Adrenal gland (tissue), 12 donors: ENCODE data around the gene VWCE. TPM values are rescaled to one million over a fixed set of nuclear protein-coding genes. Genes with fewer than 3 reads are reported as not detected.
A peak's percentile ranks its signal among the peaks of the same experiment; 100 is the strongest.

ENCODE experiments used
- DNase-seq, 7 donors: peaks; one replicate each; pipeline ENCODE4 v3.0.0-alpha.2; 2019 to 2020
- H3K27ac ChIP-seq, 5 donors: fragments of 200-600 bp; sonication (generic) in 4 of 5; 1 replicate in 3 of 5; 2 replicates in 2 of 5; pipeline versions ENCODE4 v1.5.1 to v1.8.0; 2016 to 2020; ENCODE audit warnings: mild to moderate bottlenecking in 1 of 5
- H3K27me3 ChIP-seq: fragments of 200-600 bp; 2 replicates; pipeline ENCODE4 v1.8.0; 2021
- H3K36me3 ChIP-seq, 2 donors: fragments of 200-600 bp; replicated peaks in 1 of 2; 1 replicate in 1 of 2; 2 replicates in 1 of 2; pipeline versions ENCODE4 v1.5.1 to v1.8.0; 2018 to 2022
- H3K4me1 ChIP-seq, 2 donors: fragments of 200-600 bp; replicated peaks in 1 of 2; 1 replicate in 1 of 2; 2 replicates in 1 of 2; pipeline versions ENCODE4 v1.5.1 to v1.8.0; 2018 to 2021
- H3K4me3 ChIP-seq, 4 donors: fragments of 200-600 bp; sonication (generic) in 3 of 4; one replicate each; pipeline ENCODE4 v1.5.1; 2016 to 2018
- H3K9me3 ChIP-seq, 3 donors: fragments of 200-600 bp; sonication (generic) in 1 of 3; replicated peaks in 1 of 3; 1 replicate in 2 of 3; 2 replicates in 1 of 3; pipeline versions ENCODE4 v1.5.1 to v1.8.0; 2016 to 2021
- POLR2A ChIP-seq, 2 donors: fragments of 450-650 bp; IDR thresholded peaks; one replicate each; pipeline ENCODE4 v1.6.1; 2017; ENCODE audit warnings: antibody characterized with exemption in 2 of 2, mild to moderate bottlenecking in 2 of 2, moderate library complexity in 1 of 2
- WGBS, 4 donors: extraction: QIAGEN DNeasy Blood & Tissue Kit in 2 of 4; methylation state at CpG; one replicate each; pipeline versions ENCODE4 v1.1.5 to v1.1.7; 2013 to 2017; 5-methylcytosine and 5-hydroxymethylcytosine counted together
- intact Hi-C, 2 donors: fragments of 100-400 bp; cut with DNase I; formaldehyde crosslinking; loops; one replicate each; pipeline versions ENCODE4 v1.14.1 to v1.15.0; 2022 to 2023
- polyA plus RNA-seq, 3 donors: library from polyadenylated mRNA; stranded (reverse); fragments of 200-250 nt in 2 of 3; fragments of 350-450 nt in 1 of 3; fragmentation: Illumina TruSeq in 1 of 3; extraction: RNeasy Lipid Tissue Mini Kit (QIAGEN cat#74804) in 1 of 3; gene quantifications; one replicate each; pipeline ENCODE4 v1.2.3, GENCODE V29; 2013 to 2014
- total RNA-seq, 9 donors: library from RNA; depleted of rRNA in 4 of 9; stranded (reverse); fragments of >200 nt in 4 of 9; fragments of 120-200 nt in 1 of 9; fragmentation: NEBNext Ultra II Directional in 1 of 9; extraction: Animal tissue kit (Norgen Biotek cat#: 25700) in 1 of 9; gene quantifications; one replicate each; pipeline versions ENCODE4 v1.1.0 to v1.2.4, GENCODE V29; 2013 to 2023
- TF ChIP-seq, protein P1 (sequence below), 6 experiments: fragments of 450-650 bp in 4 of 6; fragments of 200-600 bp in 2 of 6; sonication (generic) in 1 of 6; IDR thresholded peaks; 1 replicate in 5 of 6; 2 replicates in 1 of 6; pipeline versions ENCODE4 v1.5.1 to v1.8.0; 2016 to 2021; ENCODE audit warnings: antibody characterized with exemption in 6 of 6, mild to moderate bottlenecking in 2 of 6, moderate library complexity in 1 of 6
- donor health status: healthy with polysubstance abuse.
- donor health status: Bipolar disorder and iron deficiency.
- donor health status: DM: yes; HTN: yes; CAD: no.
- donor health status: DM: no; HTN: no; CAD: no.
- donor health status: DM: no; HTN: no; CAD: no.
- donor health status: DM: yes; HTN: yes; CAD: no.

VWCE gene
- total and polyA plus RNA-seq, 12 donors = 0.55 to 5.8 (median 2.5) TPM

DNA sequence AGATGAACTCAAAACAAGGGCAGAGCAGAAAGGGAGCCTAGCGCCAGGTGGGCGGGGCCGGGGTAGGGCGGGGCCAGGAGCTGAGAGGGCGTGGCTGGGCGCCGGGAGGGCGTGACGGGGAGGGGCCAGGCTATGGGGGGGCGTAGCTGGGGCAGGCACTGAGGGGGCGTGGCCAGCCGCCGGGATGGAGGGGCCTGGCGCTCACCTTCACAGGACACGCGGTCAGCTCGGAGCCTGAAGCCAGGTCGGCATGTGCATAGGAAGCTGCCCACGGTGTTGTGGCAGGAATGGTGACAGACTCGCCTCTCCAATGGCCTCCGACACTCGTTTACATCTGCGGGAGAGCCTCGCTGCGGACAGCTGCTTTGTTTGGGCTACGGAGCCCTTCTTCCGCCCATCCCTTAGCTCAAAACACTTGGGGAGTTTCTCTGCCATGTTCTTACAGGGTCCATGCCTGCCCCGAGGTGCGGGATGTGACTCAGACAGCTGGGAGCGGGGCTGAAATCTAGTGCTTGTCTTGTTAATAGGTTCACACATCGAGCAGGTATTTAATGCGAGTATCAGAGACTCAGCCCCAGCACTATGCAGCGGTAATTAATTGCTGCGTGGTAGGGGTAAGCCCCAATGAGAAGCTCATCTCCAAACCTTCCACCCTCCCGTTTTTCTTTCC, 13.4 kb downstream of the VWCE start:
- TF ChIP-seq, protein P1, sequence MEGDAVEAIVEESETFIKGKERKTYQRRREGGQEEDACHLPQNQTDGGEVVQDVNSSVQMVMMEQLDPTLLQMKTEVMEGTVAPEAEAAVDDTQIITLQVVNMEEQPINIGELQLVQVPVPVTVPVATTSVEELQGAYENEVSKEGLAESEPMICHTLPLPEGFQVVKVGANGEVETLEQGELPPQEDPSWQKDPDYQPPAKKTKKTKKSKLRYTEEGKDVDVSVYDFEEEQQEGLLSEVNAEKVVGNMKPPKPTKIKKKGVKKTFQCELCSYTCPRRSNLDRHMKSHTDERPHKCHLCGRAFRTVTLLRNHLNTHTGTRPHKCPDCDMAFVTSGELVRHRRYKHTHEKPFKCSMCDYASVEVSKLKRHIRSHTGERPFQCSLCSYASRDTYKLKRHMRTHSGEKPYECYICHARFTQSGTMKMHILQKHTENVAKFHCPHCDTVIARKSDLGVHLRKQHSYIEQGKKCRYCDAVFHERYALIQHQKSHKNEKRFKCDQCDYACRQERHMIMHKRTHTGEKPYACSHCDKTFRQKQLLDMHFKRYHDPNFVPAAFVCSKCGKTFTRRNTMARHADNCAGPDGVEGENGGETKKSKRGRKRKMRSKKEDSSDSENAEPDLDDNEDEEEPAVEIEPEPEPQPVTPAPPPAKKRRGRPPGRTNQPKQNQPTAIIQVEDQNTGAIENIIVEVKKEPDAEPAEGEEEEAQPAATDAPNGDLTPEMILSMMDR (IDR thresholded peaks at IDR 0.05) = no peak
- TF ChIP-seq POLR2A (IDR thresholded peaks at IDR 0.05) = no peak
- Histone ChIP-seq H3K9me3 (no peaks in the 10 kb centered on the region), H3K36me3 (no peaks in the 10 kb centered on the region), H3K27ac (no peak overlapping the region), H3K27me3 (no peaks in the 10 kb centered on the region), H3K4me1 (no peaks in the 10 kb centered on the region), H3K4me3 (peak overlapping the region in 1 of 4 donors; percentile 17)
- WGBS, 4 donors = 46 to 69% (median 52%) methylated on average over 20 to 35 of the region's 35 CpGs
- intact Hi-C loops = no loop called here
- peak; percentile 45 to 71 (median 60) for DNase-seq

- no peak for DNase-seq
- no peak overlapping the region for H3K27ac ChIP-seq
Observed at GRCh38 chr11:61280883-61281580, 14.1 kb downstream of the VWCE start.

DNA sequence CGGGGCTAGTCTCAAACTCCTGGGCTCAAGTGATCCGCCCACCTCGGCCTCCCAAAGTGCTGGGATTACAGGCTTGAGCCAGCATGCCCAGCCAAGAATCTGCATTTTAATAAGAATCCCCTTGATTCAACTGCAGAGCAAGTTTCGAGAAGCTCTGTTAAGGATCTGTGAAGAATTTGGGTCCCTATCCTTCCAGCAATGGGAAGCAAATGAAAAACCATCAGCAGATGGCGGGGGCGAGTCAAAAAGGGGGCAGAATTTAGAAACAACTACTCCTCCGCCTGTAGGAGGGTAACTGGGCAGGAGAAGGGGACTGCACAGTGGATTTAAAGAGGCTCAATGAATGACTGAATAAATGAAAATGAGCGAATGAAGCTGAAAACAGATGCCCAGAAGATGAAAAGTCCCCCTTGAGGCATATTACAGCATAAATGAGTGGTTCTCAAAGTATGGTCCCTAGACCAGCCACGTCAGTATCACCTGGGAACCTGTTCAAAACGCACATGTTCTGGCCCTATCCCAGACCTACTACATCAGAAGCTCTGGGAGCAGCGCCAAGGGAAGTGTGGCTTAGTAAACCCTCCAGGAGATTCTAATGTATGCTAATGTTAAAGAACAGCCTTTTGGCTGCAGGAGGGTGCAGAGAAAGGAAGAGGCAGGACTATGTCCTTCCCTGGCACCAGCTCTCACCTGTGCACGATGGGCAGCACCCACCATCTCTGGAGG, 15.0 kb downstream of the VWCE start:
- intact Hi-C loops = no loop called here
- Histone ChIP-seq H3K4me1 (no peaks in the 10 kb centered on the region), H3K27ac (no peak overlapping the region), H3K36me3 (no peaks in the 10 kb centered on the region), H3K9me3 (no peaks in the 10 kb centered on the region), H3K27me3 (no peaks in the 10 kb centered on the region), H3K4me3 (no peak overlapping the region)
- no peak for TF ChIP-seq POLR2A (IDR thresholded peaks at IDR 0.05)
- TF ChIP-seq, protein P1 (IDR thresholded peaks at IDR 0.05) = no peak
- WGBS, 4 donors = 88 to 96% (median 89%) methylated on average over 12 of the region's 12 CpGs
- no peak for DNase-seq

More at GRCh38 chr11:61280883-61281580, 14.1 kb downstream of the VWCE start:
- Histone ChIP-seq H3K9me3 (no peaks in the 10 kb centered on the region), H3K4me3 (peak overlapping the region in 1 of 4 donors; percentile 17), H3K27me3 (no peaks in the 10 kb centered on the region), H3K4me1 (no peaks in the 10 kb centered on the region), H3K36me3 (no peaks in the 10 kb centered on the region)
- WGBS, 4 donors = 82 to 86% (median 85%) methylated on average over 17 to 20 of the region's 20 CpGs
- TF ChIP-seq, protein P1 (IDR thresholded peaks at IDR 0.05) = no peak
- no peak for TF ChIP-seq POLR2A (IDR thresholded peaks at IDR 0.05)
- intact Hi-C loops = no loop called here

DNA sequence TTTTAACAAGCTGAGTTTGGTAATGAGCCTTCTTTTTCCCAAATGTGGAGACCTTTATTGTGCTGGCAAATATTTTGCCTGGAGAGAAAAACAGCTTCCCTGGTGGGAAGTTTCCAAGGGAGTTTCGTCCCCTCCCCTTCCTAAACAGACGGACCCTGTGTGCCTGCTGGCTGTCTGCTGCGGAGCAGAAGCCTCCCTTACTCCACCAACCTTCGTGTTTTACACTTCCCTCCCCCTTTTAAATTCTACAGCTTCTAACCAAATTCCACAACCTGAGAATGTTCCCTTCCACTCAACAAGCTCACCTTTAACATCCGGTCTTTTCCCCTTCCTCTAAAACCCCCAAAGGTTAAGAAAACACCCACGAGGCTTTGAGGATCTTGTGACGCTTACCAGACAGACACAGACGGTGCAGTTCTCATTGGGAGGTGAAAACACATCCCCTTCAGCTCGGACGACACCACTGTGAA, 17.1 kb downstream of the VWCE start:
- H3K36me3 ChIP-seq = no peaks in the 10 kb centered on the region
- DNase-seq = no peak
- intact Hi-C loops = no loop called here
- H3K9me3 ChIP-seq = no peaks in the 10 kb centered on the region
- H3K4me1 ChIP-seq = no peaks in the 10 kb centered on the region
- no peak overlapping the region for H3K27ac ChIP-seq
- H3K27me3 ChIP-seq = no peaks in the 10 kb centered on the region
- H3K4me3 ChIP-seq = no peak overlapping the region
- TF ChIP-seq, protein P1 (IDR thresholded peaks at IDR 0.05) = no peak
- no peak for TF ChIP-seq POLR2A (IDR thresholded peaks at IDR 0.05)
- WGBS, 4 donors = 74 to 84% (median 79%) methylated on average over 10 of the region's 10 CpGs
